ENCODE results near the gene ZNF367.

- TF ChIP-seq BHLHE40 (IDR thresholded peaks at IDR 0.05; ENCODE audit: low read length) (no peak), POLR2AphosphoS5 (IDR thresholded peaks at IDR 0.05; ENCODE audit: control insufficient read depth, insufficient read depth, low read depth, low read length) (no peak)
These were observed 19.4 kb downstream of the ZNF367 start for GRCh38 chr9:96398582-96399324.

Data from K562 (cell line).